NB4 (cell line): ENCODE results near the gene SYT6.

Experiments used
- DNase-seq: peaks from one replicate; pipeline ENCODE4 v3.0.0; 2010; ENCODE audit warnings: low read depth
- H3K4me3 ChIP-seq: one replicate; pipeline ENCODE4 v1.5.1; 2011; ENCODE audit warnings: mild to moderate bottlenecking, low read depth, low read length, moderate library complexity
- MYC ChIP-seq: IDR thresholded peaks from 2 replicates; pipeline ENCODE4 v1.6.1; 2011; ENCODE audit warnings: low read depth, low read length
- POLR2A ChIP-seq: IDR thresholded peaks from 2 replicates; pipeline ENCODE4 v1.6.1; 2011; ENCODE audit warnings: mild to moderate bottlenecking; ENCODE audit not compliant: insufficient read length; ENCODE audit errors: extremely low read depth
- TF ChIP-seq, protein P1 (sequence below): IDR thresholded peaks from 2 replicates; pipeline ENCODE4 v1.6.1; 2011; ENCODE audit warnings: low read depth, low read length
- TF ChIP-seq, protein P2 (sequence below): IDR thresholded peaks from one replicate; pipeline ENCODE4 v1.5.1; 2012; ENCODE audit warnings: low read depth, low read length

SYT6 gene, protein sequence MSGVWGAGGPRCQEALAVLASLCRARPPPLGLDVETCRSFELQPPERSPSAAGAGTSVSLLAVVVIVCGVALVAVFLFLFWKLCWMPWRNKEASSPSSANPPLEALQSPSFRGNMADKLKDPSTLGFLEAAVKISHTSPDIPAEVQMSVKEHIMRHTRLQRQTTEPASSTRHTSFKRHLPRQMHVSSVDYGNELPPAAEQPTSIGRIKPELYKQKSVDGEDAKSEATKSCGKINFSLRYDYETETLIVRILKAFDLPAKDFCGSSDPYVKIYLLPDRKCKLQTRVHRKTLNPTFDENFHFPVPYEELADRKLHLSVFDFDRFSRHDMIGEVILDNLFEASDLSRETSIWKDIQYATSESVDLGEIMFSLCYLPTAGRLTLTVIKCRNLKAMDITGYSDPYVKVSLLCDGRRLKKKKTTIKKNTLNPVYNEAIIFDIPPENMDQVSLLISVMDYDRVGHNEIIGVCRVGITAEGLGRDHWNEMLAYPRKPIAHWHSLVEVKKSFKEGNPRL

DNA sequence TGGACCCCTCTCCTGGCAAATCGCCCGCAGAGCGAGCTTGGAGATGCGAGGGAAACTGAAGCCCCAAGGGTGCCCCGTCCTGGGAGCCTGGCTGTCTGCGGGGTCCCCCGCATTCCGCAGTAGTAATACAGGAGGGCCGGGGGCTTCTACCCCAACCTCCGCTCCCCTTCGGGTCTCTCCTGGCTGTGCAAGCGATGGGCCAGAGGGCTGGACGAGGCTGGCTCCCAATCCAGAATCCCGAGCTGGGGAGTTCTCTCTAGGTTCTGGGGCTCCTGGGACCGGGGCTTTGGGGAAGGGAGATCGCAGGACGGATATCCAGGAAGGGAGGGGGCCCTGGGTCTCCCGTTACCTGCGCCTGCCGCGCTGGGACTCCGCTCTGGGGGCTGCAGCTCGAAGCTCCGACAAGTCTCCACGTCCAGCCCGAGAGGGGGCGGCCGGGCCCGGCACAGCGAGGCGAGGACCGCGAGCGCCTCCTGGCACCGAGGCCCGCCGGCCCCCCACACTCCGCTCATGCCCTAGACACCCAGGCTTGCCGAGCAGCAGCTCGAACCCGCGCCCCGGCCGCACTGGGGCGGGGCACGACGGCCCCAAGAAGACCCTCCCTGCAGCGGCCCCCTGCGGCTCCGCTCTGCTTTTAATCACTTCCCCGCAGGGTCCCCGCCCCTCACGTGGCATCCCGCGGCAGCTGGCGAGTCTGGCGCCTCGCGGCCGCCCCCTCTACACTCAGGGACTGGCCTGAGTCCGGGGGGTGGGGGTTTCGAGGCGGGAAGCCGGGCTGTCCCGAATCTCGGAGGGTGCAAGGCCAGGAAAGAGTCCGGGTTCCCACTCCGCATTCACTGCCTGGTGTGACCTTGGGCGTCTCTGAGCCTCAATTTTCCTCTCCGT lies at the start of gene SYT6:
Gene SYT6, minus strand, starts transcription at position 609 of the 885 bp plus-strand sequence. Its CDS starts 97 bp downstream, at position 512.
- DNase-seq: no peak

DNA sequence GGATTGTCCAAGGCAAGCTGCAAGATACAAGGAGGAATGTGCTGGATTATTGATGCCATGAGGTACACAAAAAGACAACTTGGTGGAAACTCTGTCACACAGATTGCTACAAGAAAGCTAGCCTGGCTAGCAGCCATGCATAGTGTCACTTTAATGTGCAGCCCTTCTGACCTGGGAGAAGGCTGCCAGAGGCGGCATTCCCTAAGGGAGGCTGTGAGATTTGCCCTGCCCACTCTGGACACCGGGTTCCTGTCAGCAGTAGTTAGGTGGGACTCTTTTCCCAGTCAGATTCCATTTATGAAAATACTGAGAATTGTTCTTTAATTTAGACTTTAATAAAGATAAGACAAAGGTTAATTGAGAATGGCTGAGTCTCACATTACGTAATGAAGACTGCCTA lies 47.8 kb upstream of the SYT6 start:
- TF ChIP-seq, protein P1, sequence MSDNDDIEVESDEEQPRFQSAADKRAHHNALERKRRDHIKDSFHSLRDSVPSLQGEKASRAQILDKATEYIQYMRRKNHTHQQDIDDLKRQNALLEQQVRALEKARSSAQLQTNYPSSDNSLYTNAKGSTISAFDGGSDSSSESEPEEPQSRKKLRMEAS: no peak
- TF ChIP-seq POLR2A: no peak
- no peak for TF ChIP-seq MYC
- TF ChIP-seq, protein P2, sequence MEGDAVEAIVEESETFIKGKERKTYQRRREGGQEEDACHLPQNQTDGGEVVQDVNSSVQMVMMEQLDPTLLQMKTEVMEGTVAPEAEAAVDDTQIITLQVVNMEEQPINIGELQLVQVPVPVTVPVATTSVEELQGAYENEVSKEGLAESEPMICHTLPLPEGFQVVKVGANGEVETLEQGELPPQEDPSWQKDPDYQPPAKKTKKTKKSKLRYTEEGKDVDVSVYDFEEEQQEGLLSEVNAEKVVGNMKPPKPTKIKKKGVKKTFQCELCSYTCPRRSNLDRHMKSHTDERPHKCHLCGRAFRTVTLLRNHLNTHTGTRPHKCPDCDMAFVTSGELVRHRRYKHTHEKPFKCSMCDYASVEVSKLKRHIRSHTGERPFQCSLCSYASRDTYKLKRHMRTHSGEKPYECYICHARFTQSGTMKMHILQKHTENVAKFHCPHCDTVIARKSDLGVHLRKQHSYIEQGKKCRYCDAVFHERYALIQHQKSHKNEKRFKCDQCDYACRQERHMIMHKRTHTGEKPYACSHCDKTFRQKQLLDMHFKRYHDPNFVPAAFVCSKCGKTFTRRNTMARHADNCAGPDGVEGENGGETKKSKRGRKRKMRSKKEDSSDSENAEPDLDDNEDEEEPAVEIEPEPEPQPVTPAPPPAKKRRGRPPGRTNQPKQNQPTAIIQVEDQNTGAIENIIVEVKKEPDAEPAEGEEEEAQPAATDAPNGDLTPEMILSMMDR: no peak
- H3K4me3 ChIP-seq: no peak overlapping the region
- no peak for DNase-seq

More for the DNA sequence above, at the start of gene SYT6:
- TF ChIP-seq MYC (no peak), POLR2A (no peak)
- TF ChIP-seq, protein P2: no peak
- TF ChIP-seq, protein P1: no peak
- no peak within 1 kb of the TSS for H3K4me3 ChIP-seq

DNA sequence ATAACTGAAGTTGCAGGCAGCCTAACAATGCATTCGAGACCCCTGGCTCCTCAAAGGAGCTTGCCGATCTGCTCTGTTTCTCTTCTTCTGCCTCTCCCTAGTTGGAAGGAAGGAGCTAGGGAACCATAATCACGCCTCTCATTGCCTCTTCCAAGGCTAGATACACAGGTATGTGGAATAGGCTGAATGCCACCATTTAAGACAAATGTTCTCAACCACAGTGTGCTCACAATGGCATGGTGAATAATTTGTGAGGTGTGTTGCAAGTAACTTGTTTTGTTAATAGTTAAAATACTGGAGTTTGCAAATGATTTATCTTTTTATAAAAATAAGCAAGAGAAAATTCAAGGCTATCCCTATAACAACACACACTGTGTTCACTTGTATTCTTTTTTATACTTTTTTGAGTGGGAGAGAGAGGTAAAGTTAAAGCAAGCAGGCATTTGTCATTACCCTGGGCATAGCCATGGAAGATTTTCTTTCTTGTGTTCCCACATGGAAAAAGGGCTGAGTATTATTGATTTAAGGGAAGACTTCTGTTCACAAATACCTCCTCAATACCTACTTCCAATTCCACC lies 45.4 kb upstream of the SYT6 start:
- DNase-seq: no peak
- TF ChIP-seq, protein P1: no peak
- TF ChIP-seq, protein P2: no peak
- TF ChIP-seq POLR2A (no peak), MYC (no peak)
- H3K4me3 ChIP-seq: no peak overlapping the region

DNA sequence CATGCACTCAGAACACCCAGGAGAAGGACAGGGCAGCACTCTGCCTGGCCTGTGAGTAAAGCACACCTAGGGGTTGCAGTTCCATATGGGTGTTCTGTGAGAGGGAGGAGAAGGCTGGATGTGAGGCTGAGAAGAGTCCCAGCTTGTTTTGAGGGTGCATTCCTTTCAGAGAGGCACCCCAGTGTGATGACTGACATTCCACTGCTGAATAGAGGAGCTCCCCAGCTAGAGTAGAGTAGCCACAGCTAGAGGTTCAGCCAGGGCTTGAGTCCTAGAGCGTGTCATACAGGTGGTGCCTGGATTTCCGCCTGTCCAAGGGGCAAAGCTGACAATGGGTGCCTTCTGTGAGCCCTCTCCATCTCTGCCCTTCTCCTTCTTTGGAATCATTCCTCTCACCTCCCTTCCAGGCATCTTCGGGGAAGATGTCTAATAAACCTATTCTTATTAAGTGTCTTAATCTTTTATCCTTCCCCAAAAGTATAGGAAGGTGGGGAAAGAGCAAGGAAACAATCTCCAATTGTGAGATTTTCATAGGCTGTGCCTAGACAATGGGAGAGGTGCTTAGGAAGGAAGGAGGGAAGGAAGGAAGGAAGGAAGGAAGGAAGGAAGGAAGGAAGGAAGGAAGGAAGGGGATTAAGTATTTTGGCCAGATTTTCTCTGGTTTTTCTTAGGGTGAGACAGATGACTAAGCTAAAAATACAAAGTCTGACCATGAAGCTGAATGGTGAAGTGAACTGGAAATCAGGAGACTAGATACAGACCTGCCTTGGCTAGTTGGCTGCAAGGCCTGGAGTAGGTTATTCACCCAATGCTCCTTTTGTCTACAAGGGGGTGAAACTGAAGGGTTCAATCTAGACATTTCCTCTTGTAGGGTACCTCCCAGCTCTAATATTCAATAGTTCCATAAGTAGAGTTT lies 43.6 kb upstream of the SYT6 start:
- no peak for DNase-seq
- no peak for TF ChIP-seq POLR2A
- TF ChIP-seq, protein P2: no peak
- no peak overlapping the region for H3K4me3 ChIP-seq

DNA sequence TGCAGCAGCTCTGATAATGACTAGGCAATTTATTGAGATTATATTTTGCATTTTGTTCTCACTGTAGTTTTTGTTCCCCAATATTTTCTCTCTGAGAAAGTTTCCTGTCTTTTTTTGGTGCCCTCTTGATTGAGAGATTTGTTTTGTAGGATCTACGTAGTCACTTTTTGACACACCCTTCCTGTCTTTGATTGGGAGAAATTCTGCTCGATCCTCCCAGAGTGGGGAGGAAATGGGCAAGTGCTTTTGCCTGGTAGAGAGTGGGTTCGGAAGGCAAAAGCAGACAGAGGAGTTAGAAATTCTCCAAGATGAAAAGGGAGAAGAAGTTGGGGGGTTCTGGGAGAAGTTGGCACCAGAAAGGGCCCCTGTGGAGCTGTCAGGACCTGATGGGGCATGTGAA lies 42.1 kb upstream of the SYT6 start:
- no peak overlapping the region for H3K4me3 ChIP-seq
- no peak for DNase-seq
- TF ChIP-seq, protein P2: no peak
